HG02759 (cell line): ENCODE measurements around the gene USP17L10.
"Not testable (repeated sequence)": the region's sequence is repeated elsewhere in the genome, so short reads cannot be mapped to it uniquely, and the experiment has no call there.

Experiments
- ATAC-seq: cut with Tn5 transposase; IDR thresholded peaks from one replicate; pipeline ENCODE4 v1.9.1; 2021; ENCODE audit warnings: mild to moderate bottlenecking, moderate library complexity; ENCODE audit not compliant: unreplicated experiment

The USP17L10 gene

GRCh38 chr4:9210357-9210756, at the start of gene USP17L10:
TSS of gene USP17L10 (plus strand) at chr4:9210657. CDS start at chr4:9210657, 0 bp downstream.
- ATAC-seq = not testable (repeated sequence)

GRCh38 chr4:9165990-9166389, 44.5 kb upstream of the USP17L10 start:
- not testable (repeated sequence) for ATAC-seq

GRCh38 chr4:9169791-9170459, 40.5 kb upstream of the USP17L10 start, which contains the start of gene FAM90A26:
TSS of gene FAM90A26 (plus strand) at chr4:9170409. CDS start at chr4:9173173, 2,764 bp downstream.
- ATAC-seq = not testable (repeated sequence)

- not testable (repeated sequence) for ATAC-seq
Measured at GRCh38 chr4:9214701-9215100, 4.2 kb downstream of the USP17L10 start.

- ATAC-seq = not testable (repeated sequence)
Measured at GRCh38 chr4:9215105-9215504, 4.6 kb downstream of the USP17L10 start, which contains the start of gene USP17L11. TSS of gene USP17L11 (plus strand) at chr4:9215405. CDS start at chr4:9215405, 0 bp downstream.

- ATAC-seq = not testable (repeated sequence)
Measured at GRCh38 chr4:9219852-9220251, 9.4 kb downstream of the USP17L10 start, which contains the start of gene USP17L12. TSS of gene USP17L12 (plus strand) at chr4:9220152. CDS start at chr4:9220152, 0 bp downstream.

GRCh38 chr4:9224596-9224995, 14.1 kb downstream of the USP17L10 start, which contains the start of gene USP17L13:
TSS of gene USP17L13 (plus strand) at chr4:9224896. CDS start at chr4:9224896, 0 bp downstream.
- ATAC-seq = not testable (repeated sequence)

- ATAC-seq = not testable (repeated sequence)
Measured at GRCh38 chr4:9230249-9230648, 19.8 kb downstream of the USP17L10 start.

- ATAC-seq = not testable (repeated sequence)
Measured at GRCh38 chr4:9234085-9234484, 23.6 kb downstream of the USP17L10 start, which contains the start of gene USP17L15. TSS of gene USP17L15 (plus strand) at chr4:9234385. CDS start at chr4:9234385, 0 bp downstream.

- ATAC-seq = not testable (repeated sequence)
Measured at GRCh38 chr4:9238461-9238860, 28.0 kb downstream of the USP17L10 start.

- ATAC-seq = not testable (repeated sequence)
Measured at GRCh38 chr4:9243579-9243978, 33.1 kb downstream of the USP17L10 start, which contains the start of gene USP17L17. TSS of gene USP17L17 (plus strand) at chr4:9243879. CDS start at chr4:9243879, 0 bp downstream.

- ATAC-seq = not testable (repeated sequence)
Measured at GRCh38 chr4:9247953-9248680, 37.7 kb downstream of the USP17L10 start, which contains the start of gene USP17L18. TSS of gene USP17L18 (plus strand) at chr4:9248630. CDS start at chr4:9248630, 0 bp downstream.

GRCh38 chr4:9253078-9253477, 42.6 kb downstream of the USP17L10 start, which contains the start of gene USP17L19:
TSS of gene USP17L19 (plus strand) at chr4:9253378. CDS start at chr4:9253378, 0 bp downstream.
- ATAC-seq = not testable (repeated sequence)

GRCh38 chr4:9257824-9258223, 47.4 kb downstream of the USP17L10 start, which contains the start of gene USP17L20:
TSS of gene USP17L20 (plus strand) at chr4:9258124. CDS start at chr4:9258124, 0 bp downstream.
- ATAC-seq = not testable (repeated sequence)
